ENCODE results near the gene WFDC12.
"Not testable (repeated sequence)": the region's sequence is repeated elsewhere in the genome, so short reads cannot be mapped to it uniquely, and the experiment has no call there.

Gene WFDC12

GRCh38 chr20:45124365-45124764 lies at the start of gene WFDC12:
Gene WFDC12, minus strand, starts transcription at chr20:45124465. Its CDS starts 18 bp downstream, at chr20:45124447.
- no peak for DNase-seq

GRCh38 chr20:45173522-45173921 lies 49.3 kb upstream of the WFDC12 start:
- no peak for DNase-seq

GRCh38 chr20:45164906-45165305 lies 40.6 kb upstream of the WFDC12 start:
- no peak for DNase-seq

- no peak for DNase-seq
These were observed 39.0 kb upstream of the WFDC12 start for GRCh38 chr20:45163083-45163803.

DNA sequence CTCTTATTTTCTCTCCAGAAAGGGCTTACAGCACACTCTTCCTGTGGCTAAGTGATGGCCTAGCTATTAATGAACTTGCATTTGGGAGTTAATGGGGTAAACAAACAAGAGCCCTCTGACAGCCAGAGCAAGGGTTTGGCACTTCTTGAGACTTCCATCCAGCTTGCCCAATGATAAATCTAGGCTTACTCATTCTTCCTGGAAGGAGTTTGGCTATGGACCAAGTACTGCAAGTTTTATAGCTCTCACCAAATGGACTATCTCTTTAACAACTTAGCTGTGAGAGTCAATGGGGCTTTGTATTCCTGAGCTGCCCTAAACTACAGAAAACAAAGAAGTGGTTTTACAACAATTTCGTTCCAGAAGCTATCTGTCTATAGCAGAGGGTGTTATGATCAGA lies 33.7 kb upstream of the WFDC12 start:
- DNase-seq: no peak

GRCh38 chr20:45156713-45157112 lies 32.4 kb upstream of the WFDC12 start:
- no peak for DNase-seq

DNA sequence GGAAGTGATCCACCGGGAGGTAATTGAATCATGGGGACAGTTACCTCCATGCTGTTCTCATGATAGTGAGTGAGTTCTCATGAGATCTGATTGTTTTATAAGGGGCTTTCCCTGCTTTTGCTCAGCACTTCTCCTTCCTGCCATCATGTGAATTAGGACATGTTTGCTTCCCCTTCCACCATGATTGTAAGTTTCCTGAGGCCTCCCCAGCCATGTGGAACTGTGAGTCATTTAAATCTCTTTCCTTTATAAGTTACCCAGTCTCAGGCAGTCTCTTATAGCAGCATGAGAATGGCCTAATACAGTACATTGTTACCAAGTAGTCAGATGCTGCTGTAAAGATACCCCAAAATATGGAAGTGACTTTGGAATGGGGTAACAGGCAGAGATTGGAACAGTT lies 30.5 kb upstream of the WFDC12 start:
- not testable (repeated sequence) for DNase-seq

GRCh38 chr20:45154183-45154582 lies 29.9 kb upstream of the WFDC12 start:
- DNase-seq: no peak

DNA sequence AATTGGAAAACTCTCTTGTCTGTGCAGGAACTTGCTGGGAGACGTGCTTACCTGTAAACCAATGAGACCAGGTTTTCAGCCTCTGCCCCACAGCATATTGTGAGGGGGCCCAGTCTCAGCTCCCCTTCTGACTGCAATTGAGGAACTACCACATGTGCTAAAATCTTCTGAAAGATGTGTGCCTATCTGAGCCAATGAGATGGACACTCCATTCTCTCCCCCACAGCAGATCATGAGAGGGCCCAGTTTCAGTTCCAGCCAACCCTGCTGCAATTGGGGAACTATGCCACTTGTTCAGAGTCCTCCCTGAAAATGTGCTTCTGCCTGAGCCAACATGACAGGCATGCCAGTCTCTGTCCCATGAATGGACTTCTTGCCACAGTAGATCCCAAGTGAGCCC lies 29.5 kb upstream of the WFDC12 start:
- DNase-seq: no peak

DNA sequence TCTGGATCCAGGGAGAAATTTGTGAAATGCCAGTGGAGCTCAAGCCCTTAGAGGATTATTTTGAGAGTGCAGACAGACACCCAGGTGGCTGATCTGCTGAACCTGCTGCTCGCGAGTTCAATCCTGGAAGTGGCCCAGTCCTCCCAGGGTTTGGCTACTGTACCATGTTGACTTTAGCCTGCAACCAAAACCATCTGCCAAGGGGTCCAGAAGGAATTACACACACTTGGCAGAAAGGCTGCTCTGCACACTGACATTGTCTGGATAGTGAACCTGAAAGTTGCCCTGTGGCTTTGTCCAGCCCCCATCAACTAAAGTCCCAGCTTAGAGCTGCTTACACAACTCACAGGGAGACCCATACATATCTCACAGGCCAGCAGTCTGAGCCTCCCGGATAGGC lies 28.9 kb upstream of the WFDC12 start:
- DNase-seq: no peak

DNA sequence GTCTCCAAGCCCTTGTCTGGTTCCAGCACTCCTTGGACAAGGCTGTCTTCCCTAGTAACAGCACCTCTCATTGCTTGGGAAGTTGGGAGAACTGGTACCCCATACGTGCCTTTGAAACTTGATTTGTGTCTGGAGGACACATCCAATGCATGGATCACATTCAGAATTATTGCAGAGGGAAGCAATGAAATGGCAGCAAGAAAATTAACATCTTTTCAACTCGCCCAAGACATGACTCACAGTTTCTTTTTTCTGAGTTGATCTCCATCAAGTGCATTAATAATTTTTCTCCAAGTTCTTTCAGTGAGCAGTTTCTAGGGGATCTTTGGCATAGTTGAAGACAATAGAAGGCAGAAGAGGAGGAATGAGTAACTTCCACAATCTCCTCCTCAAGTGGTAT lies 28.1 kb upstream of the WFDC12 start:
- no peak for DNase-seq

DNA sequence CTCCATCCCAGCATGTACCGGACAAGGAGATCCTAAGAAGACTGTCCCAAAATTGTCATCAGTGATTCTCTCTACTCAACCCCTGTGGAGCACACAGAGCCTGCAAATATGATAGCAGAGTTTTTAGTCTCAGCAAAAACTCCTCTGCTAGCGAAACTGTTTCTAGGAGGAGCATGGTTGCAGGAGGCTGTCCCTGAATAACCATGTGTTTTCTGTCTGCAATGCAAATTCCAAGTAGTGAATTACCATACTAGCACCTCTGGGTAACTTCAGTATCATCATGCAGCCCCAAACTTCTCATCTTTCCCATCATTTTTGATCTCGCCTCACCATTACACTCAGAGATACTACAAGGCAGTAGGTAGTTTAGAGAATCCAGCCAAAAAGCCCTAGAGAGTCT lies 24.8 kb upstream of the WFDC12 start:
- no peak for DNase-seq

DNA sequence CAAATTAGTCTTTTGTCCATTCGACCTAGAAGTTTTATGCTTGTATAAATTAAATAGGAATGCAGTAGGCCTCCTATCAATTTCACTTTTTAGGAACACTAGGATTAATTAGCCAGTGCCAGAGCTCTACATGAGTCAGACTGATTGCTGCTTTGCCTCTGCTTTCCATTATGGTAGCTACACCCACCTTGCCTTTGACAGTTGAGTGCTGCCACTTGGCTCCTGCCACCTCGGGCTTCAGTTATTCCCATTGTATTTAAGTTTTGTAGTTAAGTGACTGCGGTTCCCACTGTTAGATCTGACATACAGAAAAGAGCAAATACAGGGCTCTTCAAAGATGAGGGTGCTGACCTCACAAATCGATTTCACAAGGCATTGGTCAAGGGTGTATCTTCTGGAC lies 16.6 kb upstream of the WFDC12 start:
- DNase-seq: no peak

- not testable (repeated sequence) for DNase-seq
These were observed 15.6 kb upstream of the WFDC12 start for GRCh38 chr20:45139733-45140375.

GRCh38 chr20:45138561-45139300 lies 14.5 kb upstream of the WFDC12 start:
- DNase-seq: no peak

GRCh38 chr20:45136911-45137310 lies 12.6 kb upstream of the WFDC12 start:
- no peak for DNase-seq

DNA sequence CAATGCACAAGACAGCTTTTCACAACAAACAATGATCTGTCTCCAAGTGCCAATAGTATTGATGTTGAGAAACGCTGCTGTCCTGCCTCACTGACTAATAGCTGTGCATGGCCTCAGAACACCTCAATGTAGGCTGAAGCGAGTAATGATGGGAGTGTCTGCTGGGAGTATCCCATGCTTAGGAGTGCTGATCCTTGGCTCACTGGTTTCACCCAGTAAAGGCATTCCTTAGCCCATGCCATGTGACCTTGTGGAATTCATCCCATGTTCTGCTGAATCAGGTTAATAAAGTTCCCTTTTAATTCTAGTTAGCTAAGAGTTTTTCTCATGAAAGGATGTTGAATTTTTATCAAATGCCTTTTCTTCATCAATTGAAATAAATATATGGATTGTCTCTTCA lies 3.8 kb upstream of the WFDC12 start:
- no peak for DNase-seq

GRCh38 chr20:45121388-45121787 lies 2.9 kb downstream of the WFDC12 start:
- DNase-seq: no peak

DNA sequence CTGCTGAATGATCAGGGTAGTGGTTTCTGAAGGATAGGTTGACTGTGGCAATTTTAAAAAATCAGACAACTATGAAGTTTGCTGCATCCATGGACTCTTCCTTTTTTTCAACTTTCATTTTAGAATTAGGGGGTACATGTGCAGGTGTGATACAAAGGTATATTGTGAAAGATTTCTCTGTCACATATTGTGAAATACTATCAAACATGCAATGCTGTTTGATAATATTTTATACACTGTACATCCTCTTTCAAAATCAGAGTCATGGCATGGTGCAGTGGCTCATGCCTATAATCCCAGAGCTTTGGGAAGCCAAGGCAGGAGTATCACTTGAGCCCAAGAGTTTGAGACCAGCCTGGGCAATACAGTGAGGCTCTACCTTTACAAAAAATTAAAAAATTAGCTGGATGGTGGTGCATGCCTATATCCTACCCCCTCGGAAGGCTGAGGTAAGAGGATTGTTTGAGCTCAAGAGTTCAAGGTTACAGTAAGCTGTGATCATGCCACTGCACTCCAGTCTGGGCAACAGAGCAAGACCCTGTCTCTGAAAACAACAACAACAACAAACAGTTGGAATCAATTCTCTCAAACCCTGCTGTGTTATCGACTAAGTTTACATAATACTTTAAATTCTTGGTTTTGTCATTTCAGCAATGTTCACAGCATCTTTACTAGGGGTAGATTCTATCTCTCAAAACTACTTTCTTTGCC lies 4.6 kb downstream of the WFDC12 start:
- DNase-seq: no peak

DNA sequence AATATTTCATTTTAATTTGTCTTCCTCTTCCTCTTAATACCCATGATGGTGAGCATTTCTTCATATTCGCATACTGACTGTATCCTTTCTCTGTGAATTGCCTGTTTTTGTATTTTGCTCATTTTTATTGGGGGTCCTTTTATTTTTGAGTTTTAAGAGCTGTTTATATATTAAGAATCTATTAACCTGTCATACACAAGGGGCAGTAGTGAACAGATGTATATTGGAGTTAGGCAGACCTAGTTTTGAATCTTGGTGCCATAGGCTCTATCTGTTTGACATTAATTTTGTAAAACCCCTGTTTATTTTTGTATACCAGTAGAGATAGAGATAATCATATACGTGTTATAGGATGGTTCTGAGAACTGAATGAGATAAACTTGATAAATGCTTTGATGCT lies 6.2 kb downstream of the WFDC12 start:
- DNase-seq: no peak

DNA sequence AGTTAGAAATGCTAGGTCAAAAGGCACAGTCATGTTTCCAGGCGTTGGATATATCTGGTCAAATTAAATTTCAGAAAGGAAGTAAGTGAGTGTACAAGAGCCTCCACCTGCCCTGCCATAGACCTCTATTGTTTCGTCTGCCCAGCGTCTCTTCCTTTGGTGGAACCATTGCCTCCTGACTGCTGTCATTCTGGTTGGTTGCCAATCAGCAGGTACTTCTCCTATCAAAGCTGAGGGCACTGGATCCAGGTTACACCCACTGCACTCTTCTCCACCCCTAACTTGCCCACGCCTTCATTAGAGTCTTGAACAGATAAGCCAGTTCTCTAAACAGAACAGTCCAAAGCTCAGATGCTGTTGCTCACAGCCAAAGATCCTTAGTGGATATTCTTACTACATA lies 6.7 kb downstream of the WFDC12 start:
- DNase-seq: no peak

- DNase-seq: no peak
These were observed 8.4 kb downstream of the WFDC12 start for GRCh38 chr20:45115829-45116228.

DNA sequence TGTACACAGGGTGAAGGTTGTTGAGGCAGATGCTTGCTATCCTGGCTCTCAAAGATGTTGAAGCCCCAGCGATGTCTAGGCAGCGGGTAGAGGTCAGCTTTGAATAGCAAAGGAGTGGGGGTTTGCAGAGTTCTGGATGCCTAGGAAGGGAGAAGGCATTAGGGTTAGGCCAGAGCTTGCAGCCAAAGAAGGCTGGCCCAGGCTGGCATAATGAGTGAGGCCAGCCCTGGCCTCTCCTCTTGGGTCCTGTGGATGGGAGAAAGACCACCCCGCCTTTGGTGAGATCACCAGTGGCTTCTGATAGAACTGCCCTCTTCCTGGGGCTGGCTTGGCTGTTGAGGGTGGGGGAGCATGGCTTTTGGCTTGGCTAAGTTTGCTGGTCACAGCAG lies 8.9 kb downstream of the WFDC12 start:
- no peak for DNase-seq

Measured in NCI-H2227 treated with DMSO at 0.1 percent for 48 hours (cell line).